ENCODE data around the gene SOCS6. TPM values are rescaled to one million over a fixed set of nuclear protein-coding genes. Genes with fewer than 3 reads are reported as not detected.
"Not testable (repeated sequence)": the region's sequence is repeated elsewhere in the genome, so short reads cannot be mapped to it uniquely, and the experiment has no call there.

Gene SOCS6
- total RNA-seq, 2 donors from 2014 or later = 34.2 to 54.8 TPM

DNA sequence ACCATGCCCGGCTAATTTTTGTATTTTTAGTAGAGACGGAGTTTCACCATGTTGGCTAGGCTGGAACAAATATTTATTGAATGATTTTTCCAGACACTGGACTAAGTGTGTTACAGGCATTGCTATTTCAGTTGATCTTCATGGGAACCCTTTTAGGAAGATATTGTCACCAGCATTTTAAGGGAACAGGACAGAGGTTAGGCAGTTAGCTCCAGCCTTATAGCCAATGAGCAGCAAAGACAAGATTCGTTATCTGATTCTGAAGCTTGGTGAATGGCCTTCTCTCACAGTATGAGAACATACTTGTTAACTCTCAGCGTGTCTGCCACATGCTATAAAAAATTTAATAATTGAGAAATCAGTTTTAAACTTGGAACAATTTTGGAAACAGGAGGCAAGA, 73.4 kb downstream of the SOCS6 start:
- H3K27me3 ChIP-seq = no peaks in the 10 kb centered on the region
- no peak overlapping the region for H3K9ac ChIP-seq (ENCODE audit: low read depth in 2 of 2, low read length in 2 of 2)
- intact Hi-C loops (cut with DNase I) = no loop called here
- H3K36me3 ChIP-seq = no peaks in the 10 kb centered on the region
- H3K9me3 ChIP-seq = no peaks in the 10 kb centered on the region
- no peak overlapping the region for H3K27ac ChIP-seq
- no peak overlapping the region for H3K4me3 ChIP-seq
- no peak for DNase-seq
- TF ChIP-seq, protein P1, sequence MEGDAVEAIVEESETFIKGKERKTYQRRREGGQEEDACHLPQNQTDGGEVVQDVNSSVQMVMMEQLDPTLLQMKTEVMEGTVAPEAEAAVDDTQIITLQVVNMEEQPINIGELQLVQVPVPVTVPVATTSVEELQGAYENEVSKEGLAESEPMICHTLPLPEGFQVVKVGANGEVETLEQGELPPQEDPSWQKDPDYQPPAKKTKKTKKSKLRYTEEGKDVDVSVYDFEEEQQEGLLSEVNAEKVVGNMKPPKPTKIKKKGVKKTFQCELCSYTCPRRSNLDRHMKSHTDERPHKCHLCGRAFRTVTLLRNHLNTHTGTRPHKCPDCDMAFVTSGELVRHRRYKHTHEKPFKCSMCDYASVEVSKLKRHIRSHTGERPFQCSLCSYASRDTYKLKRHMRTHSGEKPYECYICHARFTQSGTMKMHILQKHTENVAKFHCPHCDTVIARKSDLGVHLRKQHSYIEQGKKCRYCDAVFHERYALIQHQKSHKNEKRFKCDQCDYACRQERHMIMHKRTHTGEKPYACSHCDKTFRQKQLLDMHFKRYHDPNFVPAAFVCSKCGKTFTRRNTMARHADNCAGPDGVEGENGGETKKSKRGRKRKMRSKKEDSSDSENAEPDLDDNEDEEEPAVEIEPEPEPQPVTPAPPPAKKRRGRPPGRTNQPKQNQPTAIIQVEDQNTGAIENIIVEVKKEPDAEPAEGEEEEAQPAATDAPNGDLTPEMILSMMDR (IDR thresholded peaks at IDR 0.05) = no peak
- H3K4me1 ChIP-seq = peaks cover 2% of the 10 kb centered on the region

DNA sequence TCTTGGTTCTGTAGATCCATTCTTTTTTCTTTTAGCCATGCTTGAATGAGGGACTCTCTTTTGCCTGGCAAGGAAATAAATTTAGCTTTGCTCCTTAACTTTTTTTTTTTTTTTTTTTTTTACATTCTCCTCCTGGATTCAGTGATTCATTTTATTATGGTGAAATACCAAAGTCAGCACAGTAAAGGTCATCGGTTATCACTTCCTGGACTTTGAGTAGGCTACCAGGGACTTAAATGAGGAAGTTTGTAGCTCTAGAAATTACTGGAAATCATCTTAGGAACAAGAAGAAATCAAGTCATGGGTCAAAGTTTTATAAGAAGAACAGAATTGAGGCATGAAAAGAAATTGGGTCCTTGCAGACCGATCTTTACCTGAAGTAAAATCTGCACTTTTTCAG, 75.0 kb downstream of the SOCS6 start:
- no peak overlapping the region for H3K9ac ChIP-seq (ENCODE audit: low read depth in 2 of 2, low read length in 2 of 2)
- H3K9me3 ChIP-seq = no peaks in the 10 kb centered on the region
- peaks cover 2% of the 10 kb centered on the region for H3K4me1 ChIP-seq
- H3K4me3 ChIP-seq = no peak overlapping the region
- DNase-seq = no peak
- intact Hi-C loops (cut with DNase I) = no loop called here
- no peaks in the 10 kb centered on the region for H3K27me3 ChIP-seq
- TF ChIP-seq, protein P1 (IDR thresholded peaks at IDR 0.05) = no peak
- no peaks in the 10 kb centered on the region for H3K36me3 ChIP-seq
- peak overlapping the region; percentile 69 for H3K27ac ChIP-seq

DNA sequence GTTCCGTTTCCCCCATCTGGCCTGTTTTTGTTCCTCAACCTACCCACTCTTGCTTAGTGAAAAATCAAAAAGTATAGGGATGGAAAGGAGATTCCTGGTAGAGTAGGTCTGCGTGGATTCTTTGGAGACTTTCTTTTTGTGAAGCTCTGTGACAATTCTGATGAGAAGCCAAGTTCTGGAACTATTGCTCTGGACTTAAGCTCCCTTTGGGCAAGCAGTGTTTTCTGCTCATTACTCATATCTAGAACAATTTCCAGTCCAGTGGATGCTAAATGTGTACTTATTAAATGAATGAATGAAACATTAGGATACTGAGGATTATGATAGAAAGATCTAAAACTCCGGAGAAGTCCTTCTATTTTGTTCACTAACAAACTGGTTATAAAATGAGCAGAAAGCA, 76.5 kb downstream of the SOCS6 start:
- TF ChIP-seq, protein P1 (IDR thresholded peaks at IDR 0.05) = no peak
- Histone ChIP-seq H3K27me3 (no peaks in the 10 kb centered on the region), H3K27ac (no peak overlapping the region), H3K4me3 (no peak overlapping the region), H3K4me1 (peaks cover 2% of the 10 kb centered on the region), H3K9ac (ENCODE audit: low read depth in 2 of 2, low read length in 2 of 2) (no peak overlapping the region), H3K9me3 (no peaks in the 10 kb centered on the region), H3K36me3 (no peaks in the 10 kb centered on the region)
- intact Hi-C loops (cut with DNase I) = no loop called here
- DNase-seq = no peak

DNA sequence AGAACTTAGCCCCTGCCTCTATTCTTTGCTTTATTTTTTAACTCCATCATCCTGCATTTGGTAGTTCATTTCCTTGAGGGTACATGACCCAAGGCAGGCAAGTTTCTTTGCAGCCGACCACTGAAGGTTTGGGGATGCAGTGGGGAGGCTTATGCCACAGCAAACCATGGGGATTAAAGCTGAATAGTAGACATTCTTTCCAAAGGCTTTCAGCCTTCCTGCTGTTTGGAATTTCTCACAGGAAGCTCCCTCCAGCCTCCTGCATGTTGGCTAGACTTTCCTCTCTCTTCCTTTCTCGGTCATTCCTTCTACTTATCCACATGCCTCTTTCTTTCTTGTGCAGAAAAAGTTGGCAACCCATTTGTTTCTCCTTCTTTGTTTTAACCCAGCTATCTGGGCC, 77.3 kb downstream of the SOCS6 start:
- Histone ChIP-seq H3K9ac (ENCODE audit: low read depth in 2 of 2, low read length in 2 of 2) (no peak overlapping the region), H3K27me3 (no peaks in the 10 kb centered on the region), H3K4me1 (peaks cover 2% of the 10 kb centered on the region), H3K4me3 (no peak overlapping the region), H3K36me3 (no peaks in the 10 kb centered on the region), H3K9me3 (no peaks in the 10 kb centered on the region), H3K27ac (no peak overlapping the region)
- no peak for DNase-seq
- intact Hi-C loops (cut with DNase I) = no loop called here
- TF ChIP-seq, protein P1 (IDR thresholded peaks at IDR 0.05) = no peak

DNA sequence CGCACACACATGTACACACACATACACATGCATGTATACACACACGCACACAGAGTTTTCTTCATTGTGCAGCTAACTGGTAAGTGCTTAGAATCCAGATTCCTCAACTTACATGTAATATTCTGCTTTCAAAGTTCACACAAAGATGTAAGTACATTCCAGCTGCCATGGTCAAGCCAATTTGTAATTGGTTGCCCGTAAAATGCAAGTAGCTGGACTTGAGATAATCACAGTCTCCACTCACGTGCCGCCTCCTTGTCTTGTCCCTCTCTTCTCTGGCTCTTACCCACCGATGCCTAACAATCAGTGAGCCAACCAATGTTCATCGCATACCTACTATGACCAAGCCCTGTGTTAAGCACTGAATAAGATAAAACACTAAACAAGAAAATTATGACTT, 77.8 kb downstream of the SOCS6 start:
- intact Hi-C loops (cut with DNase I) = no loop called here
- no peak overlapping the region for H3K9ac ChIP-seq (ENCODE audit: low read depth in 2 of 2, low read length in 2 of 2)

DNA sequence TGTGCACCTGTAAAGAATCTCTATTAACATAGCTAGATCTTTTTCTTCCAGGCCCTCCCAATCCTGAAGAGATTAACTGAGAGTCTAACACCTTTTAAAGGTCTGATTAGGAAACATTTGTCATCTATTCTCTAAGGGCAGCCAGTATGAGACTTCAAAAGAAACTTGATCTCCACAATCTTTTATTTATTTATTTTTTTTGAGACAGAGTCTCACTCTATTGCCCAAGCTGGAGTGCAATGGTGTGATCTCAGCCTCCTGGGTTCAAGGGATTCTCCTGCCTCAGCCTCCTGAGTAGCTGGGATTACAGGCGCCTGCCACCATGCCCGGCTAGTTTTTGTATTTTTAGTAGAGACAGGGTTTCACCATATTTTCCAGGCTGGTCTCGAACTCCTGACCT, 78.5 kb downstream of the SOCS6 start:
- H3K36me3 ChIP-seq; H3K4me3 ChIP-seq; intact Hi-C loops (cut with DNase I); H3K27ac ChIP-seq; H3K9me3 ChIP-seq; H3K27me3 ChIP-seq; H3K4me1 ChIP-seq; DNase-seq; H3K9ac ChIP-seq (ENCODE audit: low read depth in 2 of 2, low read length in 2 of 2): not testable (repeated sequence)

More for the DNA sequence above, 77.8 kb downstream of the SOCS6 start:
- Histone ChIP-seq H3K36me3 (no peaks in the 10 kb centered on the region), H3K27ac (no peak overlapping the region), H3K4me1 (peaks cover 2% of the 10 kb centered on the region), H3K9me3 (no peaks in the 10 kb centered on the region), H3K27me3 (no peaks in the 10 kb centered on the region), H3K4me3 (no peak overlapping the region)
- DNase-seq = no peak
- TF ChIP-seq, protein P1 (IDR thresholded peaks at IDR 0.05) = no peak

Data from colonic mucosa (tissue), 4 donors.